ENCODE results near the gene MAGIX. TPM values are rescaled to one million over a fixed set of nuclear protein-coding genes. Genes with fewer than 3 reads are reported as not detected.
A peak's percentile ranks its signal among the peaks of the same experiment; 100 is the strongest.
"Not testable (repeated sequence)": the region's sequence is repeated elsewhere in the genome, so short reads cannot be mapped to it uniquely, and the experiment has no call there.

MAGIX gene
- 1 to 10 TPM; 1.6 to 2.0 TPM for total RNA-seq

DNA sequence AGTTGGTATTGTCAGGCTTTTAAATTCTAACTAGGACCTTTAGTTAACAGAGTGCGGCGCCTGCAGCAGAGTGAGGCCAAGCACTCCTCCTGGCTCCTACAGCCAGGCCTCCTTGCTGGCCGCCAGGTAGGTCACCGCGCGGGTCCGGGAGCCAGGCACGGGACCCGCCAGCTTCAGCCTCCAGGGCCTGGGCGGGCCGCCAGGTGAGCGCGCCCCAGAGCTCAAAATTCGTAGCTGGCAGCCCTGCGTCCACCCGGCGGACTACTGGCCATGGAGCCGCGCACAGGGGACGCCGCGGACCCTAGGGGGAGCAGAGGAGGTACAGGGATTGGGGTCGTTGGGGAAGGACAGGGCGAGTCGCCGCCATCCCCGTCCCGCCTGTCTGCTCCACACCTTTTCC lies at the start of gene MAGIX:
MAGIX (plus strand) TSS at position 139 of the 400 bp plus-strand sequence; CDS start at position 271, 132 bp downstream.
- peak within 1 kb of the TSS; percentile 47 for H3K27ac Mint-ChIP-seq
- ChIA-PET POLR2A (no interaction called here), CTCF (no interaction called here)
- no peaks in the 10 kb centered on the region for H3K27me3 Mint-ChIP-seq
- peak within 1 kb of the TSS; percentile 74 for H3K4me3 Mint-ChIP-seq
- no peak for DNase-seq
- no peaks in the 10 kb centered on the region for H3K9me3 Mint-ChIP-seq
- peaks cover 34% of the 10 kb centered on the region for H3K4me1 Mint-ChIP-seq
- H3K36me3 Mint-ChIP-seq (ENCODE audit: low read depth): no peaks in the 10 kb centered on the region

DNA sequence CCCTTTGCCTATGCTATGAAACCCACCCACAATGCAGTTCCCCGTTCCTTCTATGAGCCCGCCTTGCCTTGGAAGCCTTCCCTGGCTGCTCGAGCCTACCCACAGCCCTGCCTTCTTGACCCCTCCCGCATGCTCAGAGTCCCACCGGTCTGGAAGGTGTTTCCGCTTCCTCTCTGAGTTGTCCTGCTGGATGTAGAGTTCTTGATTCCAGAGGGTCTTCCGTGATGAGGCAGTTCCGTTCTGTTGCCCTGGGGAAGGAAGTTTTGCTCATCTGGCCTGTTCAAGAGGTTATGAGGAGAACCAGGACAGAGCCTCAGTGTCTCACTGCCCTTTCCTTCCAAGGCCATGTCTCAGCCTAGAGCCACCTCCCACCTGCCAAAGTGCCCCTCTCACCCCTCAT lies 46.5 kb upstream of the MAGIX start:
- ChIA-PET CTCF (no interaction called here), POLR2A (no interaction called here)
- Mint-ChIP-seq H3K36me3 (ENCODE audit: low read depth) (peaks cover 56% of the 10 kb centered on the region), H3K4me3 (peak overlapping the region; percentile 94), H3K9me3 (no peaks in the 10 kb centered on the region), H3K27ac (peak overlapping the region; percentile 94), H3K4me1 (peaks cover 29% of the 10 kb centered on the region), H3K27me3 (no peaks in the 10 kb centered on the region)
- DNase-seq: no peak

DNA sequence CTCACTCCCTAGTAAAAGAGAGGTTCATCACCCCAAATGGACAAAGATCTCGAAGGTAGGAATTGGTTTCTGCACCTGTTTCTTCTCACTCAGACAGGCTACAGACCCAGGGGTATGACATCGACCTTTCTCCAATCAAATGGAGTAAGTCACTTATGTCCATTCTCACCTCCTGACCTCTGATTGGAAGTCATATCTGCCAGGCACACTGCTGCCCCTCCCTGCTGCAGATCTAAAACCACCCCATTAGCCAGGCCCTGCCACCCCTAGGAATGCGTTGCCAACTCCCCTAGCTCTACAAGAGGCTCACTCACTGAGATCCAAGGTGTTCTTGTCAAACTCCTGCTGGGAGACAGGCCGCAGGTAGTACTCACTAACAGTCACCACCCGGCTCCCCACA lies 45.8 kb upstream of the MAGIX start:
- ChIA-PET POLR2A (no interaction called here), CTCF (no interaction called here)
- Mint-ChIP-seq H3K4me1 (peaks cover 33% of the 10 kb centered on the region), H3K27me3 (no peaks in the 10 kb centered on the region), H3K36me3 (ENCODE audit: low read depth) (peaks cover 59% of the 10 kb centered on the region), H3K9me3 (no peaks in the 10 kb centered on the region), H3K27ac (peak overlapping the region; percentile 94), H3K4me3 (peak overlapping the region; percentile 94)
- DNase-seq: no peak

- POLR2A ChIA-PET: interaction anchor here (0.6 kb wide), 1 partner anchor 46 kb away, joined by 3 read pairs; no protein-coding TSS in a partner anchor
- H3K27me3 Mint-ChIP-seq: no peaks in the 10 kb centered on the region
- DNase-seq: no peak
- peaks cover 55% of the 10 kb centered on the region for H3K36me3 Mint-ChIP-seq (ENCODE audit: low read depth)
- CTCF ChIA-PET: no interaction called here
- H3K4me1 Mint-ChIP-seq: peaks cover 41% of the 10 kb centered on the region
- H3K4me3 Mint-ChIP-seq: peak overlapping the region; percentile 94
- H3K27ac Mint-ChIP-seq: peak overlapping the region; percentile 94
- H3K9me3 Mint-ChIP-seq: no peaks in the 10 kb centered on the region
Observed at GRCh38 chrX:49117581-49117980, 45.0 kb upstream of the MAGIX start.

DNA sequence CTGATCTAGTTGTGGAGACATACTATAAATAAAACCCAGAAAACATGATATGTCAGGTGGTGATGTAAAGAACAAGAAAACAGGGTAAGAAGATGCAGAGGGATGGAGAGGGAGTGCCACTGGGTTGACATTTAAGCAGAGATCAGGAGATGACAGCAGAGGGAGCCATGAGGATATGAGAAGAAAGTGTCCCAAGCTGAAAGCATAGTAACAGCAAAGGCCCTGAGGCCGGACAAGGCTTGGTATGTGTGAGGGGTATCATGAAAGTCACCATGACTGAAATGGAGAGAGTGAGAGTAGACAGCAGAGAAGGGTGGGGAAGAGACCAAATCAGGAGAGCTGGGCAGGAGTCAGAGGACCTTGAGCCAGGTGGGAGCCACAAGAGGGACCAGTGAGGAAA lies 42.5 kb upstream of the MAGIX start:
- no peak for DNase-seq
- H3K27ac Mint-ChIP-seq: peak overlapping the region; percentile 44
- H3K27me3 Mint-ChIP-seq: no peaks in the 10 kb centered on the region
- ChIA-PET CTCF (interaction anchor here (1.1 kb wide), 1 partner anchor 36 kb away, joined by 3 read pairs; no protein-coding TSS in a partner anchor), POLR2A (interaction anchor here (1.2 kb wide), 1 partner anchor 41 kb away, joined by 4 read pairs; the partner anchor contains the start of gene WDR45)
- H3K4me3 Mint-ChIP-seq: peak overlapping the region; percentile 30
- H3K36me3 Mint-ChIP-seq (ENCODE audit: low read depth): peaks cover 50% of the 10 kb centered on the region
- no peaks in the 10 kb centered on the region for H3K9me3 Mint-ChIP-seq
- peaks cover 55% of the 10 kb centered on the region for H3K4me1 Mint-ChIP-seq

DNA sequence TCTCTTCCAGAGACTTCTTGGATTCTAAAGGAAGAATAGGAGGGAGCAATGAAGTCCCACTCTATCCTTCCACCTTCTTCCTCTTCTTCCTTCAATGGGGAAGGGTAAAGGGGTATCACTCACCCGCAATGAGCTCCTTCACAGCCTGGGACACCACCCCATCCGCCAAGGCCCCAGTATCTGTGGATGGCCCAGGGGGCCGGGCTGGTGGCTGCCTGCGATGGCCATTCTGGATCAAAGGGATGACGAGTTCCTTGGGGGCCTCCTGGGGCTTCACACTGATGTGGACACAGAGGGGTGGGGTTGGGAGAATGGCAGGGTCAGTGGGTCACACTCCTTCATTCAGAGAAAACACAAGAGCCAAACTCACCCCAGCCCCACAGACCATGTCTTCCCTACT lies 40.1 kb upstream of the MAGIX start:
- H3K4me3 Mint-ChIP-seq: peak overlapping the region; percentile 95
- H3K4me1 Mint-ChIP-seq: peaks cover 39% of the 10 kb centered on the region
- peaks cover 30% of the 10 kb centered on the region for H3K36me3 Mint-ChIP-seq (ENCODE audit: low read depth)
- POLR2A ChIA-PET: interaction anchor here (0.8 kb wide), 1 partner anchor 45 kb away, joined by 3 read pairs; no protein-coding TSS in a partner anchor
- H3K27ac Mint-ChIP-seq: no peak overlapping the region
- CTCF ChIA-PET: no interaction called here
- H3K9me3 Mint-ChIP-seq: no peaks in the 10 kb centered on the region
- DNase-seq: no peak
- no peaks in the 10 kb centered on the region for H3K27me3 Mint-ChIP-seq

DNA sequence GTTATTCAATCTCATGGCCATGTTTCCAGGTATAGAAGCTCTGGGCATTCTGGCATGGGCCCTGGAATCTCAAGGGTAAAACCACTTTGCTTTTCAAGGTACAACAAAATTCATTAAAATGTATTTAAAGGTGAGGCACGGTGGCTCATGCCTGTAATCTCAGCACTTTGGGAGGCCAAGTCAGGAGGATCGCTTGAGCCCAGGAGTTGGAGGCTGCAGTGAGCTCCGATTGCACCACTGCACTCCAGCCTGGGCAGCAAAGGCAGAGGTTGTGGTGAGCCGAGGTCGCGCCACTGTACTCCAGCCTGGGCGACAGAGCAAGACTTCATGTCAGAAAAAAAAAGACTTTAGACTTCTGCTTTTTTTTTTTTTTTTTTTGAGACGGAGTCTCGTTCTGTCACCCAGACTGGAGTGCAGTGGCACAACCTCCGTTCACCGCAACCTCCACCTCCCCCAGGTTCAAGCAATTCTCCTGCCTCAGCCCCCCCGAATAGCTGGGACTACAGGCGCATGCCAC lies 34.8 kb upstream of the MAGIX start:
- H3K9me3 Mint-ChIP-seq; DNase-seq; H3K36me3 Mint-ChIP-seq (ENCODE audit: low read depth); CTCF ChIA-PET; H3K4me3 Mint-ChIP-seq; H3K27me3 Mint-ChIP-seq; H3K27ac Mint-ChIP-seq; POLR2A ChIA-PET: not testable (repeated sequence)
- H3K4me1 Mint-ChIP-seq: peaks cover 13% of the 10 kb centered on the region

GRCh38 chrX:49129427-49129826 lies 33.1 kb upstream of the MAGIX start:
- Mint-ChIP-seq H3K9me3 (no peaks in the 10 kb centered on the region), H3K27me3 (no peaks in the 10 kb centered on the region), H3K36me3 (ENCODE audit: low read depth) (no peaks in the 10 kb centered on the region), H3K4me3 (no peak overlapping the region), H3K4me1 (no peaks in the 10 kb centered on the region), H3K27ac (no peak overlapping the region)
- ChIA-PET POLR2A (no interaction called here), CTCF (interaction anchor here (1.2 kb wide), 1 partner anchor 26 kb away, joined by 3 read pairs; no protein-coding TSS in a partner anchor)
- no peak for DNase-seq

DNA sequence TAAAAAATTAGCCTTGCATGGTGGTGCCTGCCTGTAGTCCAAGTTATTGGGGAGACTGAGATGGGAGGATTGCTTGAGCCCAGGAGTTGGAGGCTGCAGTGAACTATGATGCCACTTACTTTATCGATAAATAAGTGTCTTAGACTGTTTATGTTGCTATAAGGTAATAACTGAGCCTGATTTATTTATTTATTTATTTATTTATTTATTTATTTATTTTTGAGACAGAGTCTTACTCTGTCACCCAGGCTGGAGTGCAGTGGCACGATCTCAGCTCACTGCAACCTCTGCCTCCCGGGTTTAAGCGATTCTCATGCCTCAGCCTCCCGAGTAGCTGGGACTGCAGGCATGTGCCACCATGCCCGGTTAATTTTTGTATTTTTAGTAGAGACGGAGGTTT lies 30.3 kb upstream of the MAGIX start:
- H3K4me3 Mint-ChIP-seq; H3K27me3 Mint-ChIP-seq; POLR2A ChIA-PET; DNase-seq; H3K9me3 Mint-ChIP-seq; H3K27ac Mint-ChIP-seq; H3K36me3 Mint-ChIP-seq (ENCODE audit: low read depth); H3K4me1 Mint-ChIP-seq: not testable (repeated sequence)
- CTCF ChIA-PET: interaction anchor here (1.1 kb wide), 1 partner anchor 23 kb away, joined by 3 read pairs; no protein-coding TSS in a partner anchor

- H3K27me3 Mint-ChIP-seq: no peaks in the 10 kb centered on the region
- DNase-seq: no peak
- H3K9me3 Mint-ChIP-seq: no peaks in the 10 kb centered on the region
- no peaks in the 10 kb centered on the region for H3K36me3 Mint-ChIP-seq (ENCODE audit: low read depth)
- CTCF ChIA-PET: no interaction called here
- no peaks in the 10 kb centered on the region for H3K4me1 Mint-ChIP-seq
- POLR2A ChIA-PET: no interaction called here
- no peak overlapping the region for H3K4me3 Mint-ChIP-seq
- no peak overlapping the region for H3K27ac Mint-ChIP-seq
Observed at GRCh38 chrX:49133759-49134158, 28.8 kb upstream of the MAGIX start.

DNA sequence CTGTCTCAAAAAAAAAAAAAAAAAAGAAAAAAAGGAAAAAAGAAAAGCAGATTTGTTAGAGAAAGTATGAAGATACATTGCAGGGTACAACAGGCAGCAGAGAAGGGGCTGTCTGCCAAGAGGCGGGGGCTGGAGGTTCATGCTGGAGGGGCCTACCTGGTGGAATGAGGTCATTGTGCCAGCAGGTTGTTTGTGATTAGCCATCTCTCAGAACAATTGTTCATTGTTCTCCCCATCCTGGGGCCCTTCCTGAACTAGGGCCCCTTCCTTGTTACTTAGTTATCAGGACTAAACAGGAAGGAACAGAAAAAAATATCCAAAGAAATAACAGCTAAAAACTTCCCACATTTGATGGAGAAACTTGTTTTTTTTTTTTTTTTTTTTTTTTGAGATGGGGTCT lies 25.1 kb upstream of the MAGIX start:
- CTCF ChIA-PET: interaction anchor here (0.8 kb wide), 1 partner anchor 18 kb away, joined by 4 read pairs; no protein-coding TSS in a partner anchor

GRCh38 chrX:49139713-49140112 lies 22.8 kb upstream of the MAGIX start:
- CTCF ChIA-PET: interaction anchor here (1.7 kb wide), 1 partner anchor 16 kb away, joined by 4 read pairs; no protein-coding TSS in a partner anchor
- H3K36me3 Mint-ChIP-seq (ENCODE audit: low read depth): peaks cover 7% of the 10 kb centered on the region
- POLR2A ChIA-PET: no interaction called here
- no peak overlapping the region for H3K4me3 Mint-ChIP-seq
- H3K27ac Mint-ChIP-seq: no peak overlapping the region
- H3K27me3 Mint-ChIP-seq: no peaks in the 10 kb centered on the region
- H3K4me1 Mint-ChIP-seq: no peaks in the 10 kb centered on the region
- peaks cover 13% of the 10 kb centered on the region for H3K9me3 Mint-ChIP-seq
- no peak for DNase-seq

More for the DNA sequence above, 25.1 kb upstream of the MAGIX start:
- Mint-ChIP-seq H3K27me3 (no peaks in the 10 kb centered on the region), H3K4me3 (no peak overlapping the region), H3K4me1 (no peaks in the 10 kb centered on the region), H3K27ac (no peak overlapping the region), H3K36me3 (ENCODE audit: low read depth) (peaks cover 7% of the 10 kb centered on the region), H3K9me3 (peaks cover 13% of the 10 kb centered on the region)
- POLR2A ChIA-PET: no interaction called here
- DNase-seq: no peak

DNA sequence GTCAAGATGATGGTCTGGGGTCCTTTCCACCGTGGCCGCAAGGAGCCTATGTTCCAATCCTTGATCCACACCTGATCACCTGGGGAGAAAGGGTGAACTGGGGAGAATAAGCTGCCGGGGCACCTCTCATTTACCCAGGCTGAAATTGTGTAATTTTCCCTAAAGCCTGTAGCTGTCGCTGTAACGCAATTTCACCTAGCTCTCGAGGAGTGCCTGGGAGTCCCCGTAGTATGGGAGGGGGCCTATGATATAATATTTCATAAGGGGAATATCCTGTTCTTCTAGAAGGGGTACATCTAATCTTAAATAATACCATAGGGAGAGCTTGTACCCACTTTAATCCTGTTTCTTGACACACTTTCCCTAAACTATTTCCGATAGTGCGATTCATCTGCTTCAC lies 20.3 kb upstream of the MAGIX start:
- H3K9me3 Mint-ChIP-seq: peaks cover 13% of the 10 kb centered on the region
- H3K4me1 Mint-ChIP-seq; H3K27ac Mint-ChIP-seq; H3K36me3 Mint-ChIP-seq (ENCODE audit: low read depth); H3K27me3 Mint-ChIP-seq; POLR2A ChIA-PET; DNase-seq; H3K4me3 Mint-ChIP-seq: not testable (repeated sequence)
- CTCF ChIA-PET: interaction anchor here (0.7 to 1.4 kb wide), 2 partner anchors 13 to 16 kb away, joined by 3 to 6 read pairs; no protein-coding TSS in a partner anchor

DNA sequence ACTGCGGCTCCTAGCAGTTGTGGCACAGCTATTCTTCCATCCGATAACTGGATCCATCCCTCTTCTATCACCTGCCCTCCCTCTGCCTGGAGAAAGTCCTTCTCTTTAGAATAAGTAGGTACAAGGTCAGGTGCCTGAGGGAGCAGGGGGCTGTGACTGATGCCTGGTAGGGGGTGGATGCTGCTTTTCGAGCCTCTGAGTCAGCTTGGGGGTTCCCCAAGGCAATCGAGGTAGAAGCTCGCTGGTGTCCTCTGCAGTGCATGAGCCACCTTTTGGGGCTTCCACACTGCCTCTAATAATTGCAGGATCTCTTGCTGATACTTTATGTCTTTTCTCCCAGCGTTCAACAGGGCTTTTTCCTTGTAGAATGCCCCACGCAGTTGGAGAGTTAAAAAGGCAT lies 19.4 kb upstream of the MAGIX start:
- CTCF ChIA-PET: interaction anchor here (0.5 to 1.4 kb wide), 3 partner anchors 12 to 63 kb away, joined by 4 to 6 read pairs (median 5); no protein-coding TSS in a partner anchor
- H3K4me1 Mint-ChIP-seq; H3K27me3 Mint-ChIP-seq; DNase-seq; H3K27ac Mint-ChIP-seq; H3K36me3 Mint-ChIP-seq (ENCODE audit: low read depth); POLR2A ChIA-PET; H3K4me3 Mint-ChIP-seq: not testable (repeated sequence)
- peaks cover 13% of the 10 kb centered on the region for H3K9me3 Mint-ChIP-seq
